Measurements from ENCODE around the gene USP17L29.
"Not testable (repeated sequence)": the region's sequence is repeated elsewhere in the genome, so short reads cannot be mapped to it uniquely, and the experiment has no call there.

USP17L29 gene

DNA sequence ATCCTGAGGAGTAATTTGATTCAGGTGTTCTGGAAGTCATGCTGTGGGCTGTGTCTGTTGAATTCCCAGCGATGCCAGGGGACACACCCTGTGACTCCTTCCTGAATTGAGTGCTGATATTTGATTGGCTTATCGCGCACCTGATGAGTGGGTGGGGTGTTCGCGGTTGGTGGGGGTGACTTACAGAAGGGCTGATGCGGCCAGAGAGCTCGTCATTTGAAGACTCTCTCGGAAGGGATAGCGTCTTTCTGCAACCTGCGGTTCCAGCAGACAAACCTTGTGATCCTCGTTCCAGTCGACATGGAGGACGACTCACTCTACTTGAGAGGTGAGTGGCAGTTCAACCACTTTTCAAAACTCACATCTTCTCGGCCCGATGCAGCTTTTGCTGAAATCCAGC lies at the start of gene USP17L29:
Gene USP17L29, plus strand, starts transcription at position 301 of the 400 bp plus-strand sequence. Its CDS starts 0 bp downstream, at position 301.
- DNase-seq: not testable (repeated sequence)

GRCh38 chr4:9324191-9324590 lies 29.2 kb upstream of the USP17L29 start:
- not testable (repeated sequence) for DNase-seq

DNA sequence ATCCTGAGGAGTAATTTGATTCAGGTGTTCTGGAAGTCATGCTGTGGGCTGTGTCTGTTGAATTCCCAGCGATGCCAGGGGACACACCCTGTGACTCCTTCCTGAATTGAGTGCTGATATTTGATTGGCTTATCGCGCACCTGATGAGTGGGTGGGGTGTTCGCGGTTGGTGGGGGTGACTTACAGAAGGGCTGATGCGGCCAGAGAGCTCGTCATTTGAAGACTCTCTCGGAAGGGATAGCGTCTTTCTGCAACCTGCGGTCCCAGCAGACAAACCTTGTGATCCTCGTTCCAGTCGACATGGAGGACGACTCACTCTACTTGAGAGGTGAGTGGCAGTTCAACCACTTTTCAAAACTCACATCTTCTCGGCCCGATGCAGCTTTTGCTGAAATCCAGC lies 28.6 kb upstream of the USP17L29 start, which contains the start of gene USP17L24:
Gene USP17L24, plus strand, starts transcription at position 301 of the 400 bp plus-strand sequence. Its CDS starts 0 bp downstream, at position 301.
- DNase-seq: not testable (repeated sequence)

DNA sequence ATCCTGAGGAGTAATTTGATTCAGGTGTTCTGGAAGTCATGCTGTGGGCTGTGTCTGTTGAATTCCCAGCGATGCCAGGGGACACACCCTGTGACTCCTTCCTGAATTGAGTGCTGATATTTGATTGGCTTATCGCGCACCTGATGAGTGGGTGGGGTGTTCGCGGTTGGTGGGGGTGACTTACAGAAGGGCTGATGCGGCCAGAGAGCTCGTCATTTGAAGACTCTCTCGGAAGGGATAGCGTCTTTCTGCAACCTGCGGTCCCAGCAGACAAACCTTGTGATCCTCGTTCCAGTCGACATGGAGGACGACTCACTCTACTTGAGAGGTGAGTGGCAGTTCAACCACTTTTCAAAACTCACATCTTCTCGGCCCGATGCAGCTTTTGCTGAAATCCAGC lies 23.8 kb upstream of the USP17L29 start, which contains the start of gene USP17L25:
Gene USP17L25, plus strand, starts transcription at position 301 of the 400 bp plus-strand sequence. Its CDS starts 0 bp downstream, at position 301.
- not testable (repeated sequence) for DNase-seq

- not testable (repeated sequence) for DNase-seq
Observed at GRCh38 chr4:9334358-9334757, 19.1 kb upstream of the USP17L29 start, which contains the start of gene USP17L26. TSS of gene USP17L26 (plus strand) at chr4:9334658. CDS start at chr4:9334658, 0 bp downstream.

- not testable (repeated sequence) for DNase-seq
Observed at GRCh38 chr4:9339103-9339502, 14.3 kb upstream of the USP17L29 start, which contains the start of gene USP17L5. TSS of gene USP17L5 (plus strand) at chr4:9339403. CDS start at chr4:9339403, 0 bp downstream.

DNA sequence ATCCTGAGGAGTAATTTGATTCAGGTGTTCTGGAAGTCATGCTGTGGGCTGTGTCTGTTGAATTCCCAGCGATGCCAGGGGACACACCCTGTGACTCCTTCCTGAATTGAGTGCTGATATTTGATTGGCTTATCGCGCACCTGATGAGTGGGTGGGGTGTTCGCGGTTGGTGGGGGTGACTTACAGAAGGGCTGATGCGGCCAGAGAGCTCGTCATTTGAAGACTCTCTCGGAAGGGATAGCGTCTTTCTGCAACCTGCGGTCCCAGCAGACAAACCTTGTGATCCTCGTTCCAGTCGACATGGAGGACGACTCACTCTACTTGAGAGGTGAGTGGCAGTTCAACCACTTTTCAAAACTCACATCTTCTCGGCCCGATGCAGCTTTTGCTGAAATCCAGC lies 9.6 kb upstream of the USP17L29 start, which contains the start of gene USP17L27:
Gene USP17L27, plus strand, starts transcription at position 301 of the 400 bp plus-strand sequence. Its CDS starts 0 bp downstream, at position 301.
- DNase-seq: not testable (repeated sequence)

DNA sequence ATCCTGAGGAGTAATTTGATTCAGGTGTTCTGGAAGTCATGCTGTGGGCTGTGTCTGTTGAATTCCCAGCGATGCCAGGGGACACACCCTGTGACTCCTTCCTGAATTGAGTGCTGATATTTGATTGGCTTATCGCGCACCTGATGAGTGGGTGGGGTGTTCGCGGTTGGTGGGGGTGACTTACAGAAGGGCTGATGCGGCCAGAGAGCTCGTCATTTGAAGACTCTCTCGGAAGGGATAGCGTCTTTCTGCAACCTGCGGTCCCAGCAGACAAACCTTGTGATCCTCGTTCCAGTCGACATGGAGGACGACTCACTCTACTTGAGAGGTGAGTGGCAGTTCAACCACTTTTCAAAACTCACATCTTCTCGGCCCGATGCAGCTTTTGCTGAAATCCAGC lies 4.8 kb upstream of the USP17L29 start, which contains the start of gene USP17L28:
Gene USP17L28, plus strand, starts transcription at position 301 of the 400 bp plus-strand sequence. Its CDS starts 0 bp downstream, at position 301.
- DNase-seq: not testable (repeated sequence)

DNA sequence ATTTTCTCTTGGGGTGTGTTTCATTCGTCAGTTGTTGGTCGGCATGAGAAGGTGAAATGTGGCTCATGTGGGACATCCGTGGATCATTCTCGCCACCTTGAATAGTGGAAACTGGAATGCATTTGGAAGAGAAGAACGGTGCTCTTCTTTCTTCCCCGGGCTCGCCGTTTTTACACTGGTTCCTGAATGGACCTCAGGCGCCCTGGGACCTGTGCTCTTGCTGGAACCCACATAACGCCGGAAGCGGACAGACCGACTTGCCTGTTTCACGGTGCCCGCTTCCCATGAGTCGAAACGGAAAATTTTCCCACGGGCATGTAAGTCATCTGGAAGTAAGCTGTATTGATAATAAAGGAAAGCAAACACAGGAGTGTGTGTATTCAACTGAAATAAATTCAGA lies 2.6 kb upstream of the USP17L29 start:
- DNase-seq: not testable (repeated sequence)

GRCh38 chr4:9362829-9363228 lies 9.4 kb downstream of the USP17L29 start, which contains the start of gene USP17L30:
TSS of gene USP17L30 (plus strand) at chr4:9363129. CDS start at chr4:9363129, 0 bp downstream.
- DNase-seq: not testable (repeated sequence)

GRCh38 chr4:9379881-9380280 lies 26.4 kb downstream of the USP17L29 start:
- not testable (repeated sequence) for DNase-seq

DNA sequence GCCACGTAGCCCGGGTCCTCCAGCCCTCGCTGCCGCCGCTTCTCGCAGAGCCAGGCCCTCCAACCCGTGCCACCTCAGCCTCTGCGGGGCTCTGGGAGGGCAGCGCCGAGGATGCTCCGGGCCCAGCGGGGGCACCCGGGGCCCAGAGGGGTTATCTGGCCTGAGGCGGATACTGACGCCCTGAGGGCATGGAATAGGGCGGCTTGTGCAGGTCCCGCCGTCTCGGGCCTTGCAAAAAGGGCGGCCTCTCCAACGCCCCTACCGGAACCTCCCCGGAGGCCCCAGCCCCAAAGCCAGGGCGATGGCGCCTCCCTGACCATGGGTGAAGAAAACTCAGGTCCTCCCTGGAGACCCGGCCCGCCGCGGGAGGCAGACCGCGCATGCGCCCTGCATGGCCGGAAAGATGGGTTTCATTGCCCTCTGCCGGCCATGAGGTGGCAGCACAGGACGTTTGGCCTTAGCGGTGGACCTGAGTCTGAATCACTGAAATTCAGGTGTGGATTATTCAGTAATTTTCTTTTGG lies 27.6 kb downstream of the USP17L29 start:
- peak; percentile 72 for DNase-seq

DNA sequence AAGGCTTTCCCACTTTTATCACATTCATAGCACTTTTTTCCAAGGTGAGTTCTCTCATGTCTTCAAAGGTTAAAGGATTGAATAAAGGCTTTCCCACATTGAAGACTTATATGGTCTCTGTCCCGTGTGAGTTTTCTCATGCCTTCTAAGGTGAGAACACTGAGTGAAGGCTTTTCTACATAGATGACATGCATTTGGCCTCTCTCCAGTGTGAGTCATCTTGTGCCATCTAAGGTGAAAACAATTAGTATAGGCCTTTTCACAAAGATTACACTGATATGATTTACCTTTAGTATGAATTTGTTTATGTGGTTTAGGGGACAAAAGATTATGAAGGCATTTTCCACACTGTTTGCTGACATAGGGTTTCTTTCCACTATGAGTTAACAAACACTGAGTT lies 30.7 kb downstream of the USP17L29 start:
- DNase-seq: no peak

- not testable (repeated sequence) for DNase-seq
Observed at GRCh38 chr4:9389001-9389400, 35.6 kb downstream of the USP17L29 start.
